H1 (cell line): ENCODE measurements around the gene FGF2. TPM values are rescaled to one million over a fixed set of nuclear protein-coding genes. Genes with fewer than 3 reads are reported as not detected.

ENCODE experiments used
- CTCF ChIA-PET: fragments of 300-600 bp; sonication (Branson Sonifier 250); formaldehyde crosslinking; loops from one replicate; lab custom pipeline; 2021; ENCODE audit not compliant: partially characterized antibody; lab: Charles Lee
- POLR2A ChIA-PET: fragments of 300-600 bp; sonication (Branson Sonifier 250); formaldehyde crosslinking; loops from one replicate; lab custom pipeline; 2021; ENCODE audit warnings: inconsistent platforms; ENCODE audit not compliant: partially characterized antibody; lab: Charles Lee
- DNase-seq, 2 experiments: peaks; one replicate each; pipeline versions ENCODE4 v3.0.0 to v3.0.0-alpha.2; 2010 to 2022; ENCODE audit warnings: low spot score in 2 of 2, low read depth in 1 of 2, mixed read lengths in 1 of 2
- FAIRE-seq: peaks from 2 replicates; lab custom pipeline; 2011; peaks lifted over from hg19 to GRCh38; lab: Jason Lieb, UNC
- H2AFZ ChIP-seq: 2 replicates; pipeline ENCODE4 v1.8.1; 2012; ENCODE audit warnings: low read length, inconsistent platforms
- H2AK5ac ChIP-seq: 2 replicates; pipeline ENCODE4 v1.6.1; 2013; ENCODE audit warnings: low read depth, low read length
- H2BK120ac ChIP-seq: replicated peaks from 2 replicates; pipeline ENCODE3; 2013; ENCODE audit warnings: low read depth, low read length, inconsistent platforms
- H2BK12ac ChIP-seq: 2 replicates; pipeline ENCODE4 v1.6.1; 2013; ENCODE audit warnings: low read depth, low read length
- H2BK15ac ChIP-seq: 2 replicates; pipeline ENCODE4 v1.6.1; 2013; ENCODE audit warnings: low read length
- H2BK20ac ChIP-seq: 2 replicates; pipeline ENCODE4 v1.6.1; 2013; ENCODE audit warnings: low read length
- H2BK5ac ChIP-seq: 2 replicates; pipeline ENCODE4 v1.6.1; 2013; ENCODE audit warnings: low read depth, low read length
- H3K14ac ChIP-seq: 2 replicates; pipeline ENCODE4 v1.6.1; 2013; ENCODE audit warnings: inconsistent platforms; ENCODE audit not compliant: insufficient read length
- H3K18ac ChIP-seq: 2 replicates; pipeline ENCODE4 v1.6.1; 2013; ENCODE audit warnings: low read length; ENCODE audit errors: extremely low read depth
- H3K23ac ChIP-seq: 2 replicates; pipeline ENCODE4 v1.6.1; 2013; ENCODE audit warnings: inconsistent platforms; ENCODE audit not compliant: insufficient read length
- H3K23me2 ChIP-seq: 2 replicates; pipeline ENCODE4 v1.6.1; 2013; ENCODE audit warnings: low read depth, low read length
- H3K27ac ChIP-seq: 2 replicates; pipeline ENCODE4 v1.6.1; 2011; ENCODE audit warnings: low read depth, low read length, inconsistent platforms
- H3K27me3 ChIP-seq, 4 experiments: replicated peaks in 1 of 4; 1 replicate in 1 of 4; 2 replicates in 3 of 4; pipeline versions ENCODE4 v1.6.1 to v1.8.1; 2011 to 2013; ENCODE audit warnings: low read length in 3 of 4, mild to moderate bottlenecking in 3 of 4, inconsistent platforms in 2 of 4, mixed read lengths in 2 of 4, moderate library complexity in 1 of 4; ENCODE audit not compliant: control insufficient read depth in 3 of 4, insufficient read depth in 3 of 4; ENCODE audit errors: extremely low read depth in 1 of 4
- H3K36me3 ChIP-seq, 4 experiments: 2 replicates each; pipeline versions ENCODE4 v1.6.1 to v1.8.1; 2011 to 2013; ENCODE audit warnings: mild to moderate bottlenecking in 4 of 4, low read length in 3 of 4, moderate library complexity in 2 of 4, control low read depth in 1 of 4, inconsistent platforms in 1 of 4; ENCODE audit not compliant: insufficient read depth in 4 of 4, control insufficient read depth in 2 of 4
- H3K4ac ChIP-seq: replicated peaks from 2 replicates; pipeline ENCODE3; 2013; ENCODE audit warnings: low read length, low read depth, mixed read lengths, inconsistent platforms; ENCODE audit not compliant: insufficient read length
- H3K4me1 ChIP-seq, 4 experiments: replicated peaks in 1 of 4; 1 replicate in 1 of 4; 2 replicates in 3 of 4; pipeline versions ENCODE4 v1.6.1 to v1.8.1; 2011 to 2013; ENCODE audit warnings: low read length in 3 of 4, inconsistent platforms in 2 of 4, mixed read lengths in 1 of 4; ENCODE audit not compliant: insufficient read depth in 4 of 4, control insufficient read depth in 3 of 4
- H3K4me2 ChIP-seq, 2 experiments: 2 replicates each; pipeline versions ENCODE4 v1.6.1 to v1.8.1; 2011 to 2013; ENCODE audit warnings: low read depth in 2 of 2, low read length in 2 of 2, control low read depth in 1 of 2, inconsistent platforms in 1 of 2, mild to moderate bottlenecking in 1 of 2; ENCODE audit not compliant: insufficient read depth in 1 of 2
- H3K4me3 ChIP-seq, 4 experiments: fragments of 200-600, 300-600 bp in 1 of 4; sonication (generic), shearing (Covaris generic), sonication (Bioruptor Twin) in 1 of 4; 2 replicates each; pipeline versions ENCODE4 v1.5.1 to v1.8.1; 2011 to 2016; ENCODE audit warnings: low read length in 4 of 4, low read depth in 3 of 4, control low read depth in 2 of 4, inconsistent platforms in 2 of 4, mild to moderate bottlenecking in 2 of 4, mixed read lengths in 1 of 4, moderate library complexity in 1 of 4; ENCODE audit not compliant: insufficient read depth in 2 of 4; ENCODE audit errors: extremely low read depth in 1 of 4
- H3K56ac ChIP-seq: replicated peaks from 2 replicates; pipeline ENCODE3; 2013; ENCODE audit warnings: low read depth, mild to moderate bottlenecking, mixed read lengths, low read length, inconsistent platforms; ENCODE audit not compliant: insufficient read length
- H3K79me1 ChIP-seq: 2 replicates; pipeline ENCODE4 v1.6.1; 2013; ENCODE audit warnings: low read depth, low read length, control low read depth
- H3K79me2 ChIP-seq, 2 experiments: 2 replicates each; pipeline versions ENCODE4 v1.6.1 to v1.8.1; 2012 to 2013; ENCODE audit warnings: low read length in 2 of 2, mild to moderate bottlenecking in 2 of 2, inconsistent platforms in 1 of 2; ENCODE audit not compliant: insufficient read depth in 2 of 2, control insufficient read depth in 1 of 2
- H3K9ac ChIP-seq, 4 experiments: replicated peaks in 1 of 4; 1 replicate in 1 of 4; 2 replicates in 3 of 4; pipeline versions ENCODE4 v1.6.1 to v1.8.1; 2011 to 2013; ENCODE audit warnings: low read depth in 3 of 4, low read length in 3 of 4, control low read depth in 2 of 4, mild to moderate bottlenecking in 2 of 4, moderate library complexity in 2 of 4, inconsistent platforms in 1 of 4; ENCODE audit errors: extremely low read depth in 1 of 4
- H3K9me3 ChIP-seq, 2 experiments: 2 replicates each; pipeline versions ENCODE4 v1.6.1 to v1.8.1; 2012 to 2013; ENCODE audit warnings: mild to moderate bottlenecking in 2 of 2, moderate library complexity in 2 of 2, control low read depth in 1 of 2, inconsistent platforms in 1 of 2, low read depth in 1 of 2, low read length in 1 of 2, mixed read lengths in 1 of 2; ENCODE audit not compliant: insufficient read depth in 2 of 2
- H4K20me1 ChIP-seq, 2 experiments: replicated peaks in 1 of 2; 2 replicates each; pipeline versions ENCODE3 to v1.8.1; 2011 to 2013; ENCODE audit warnings: inconsistent platforms in 2 of 2, low read length in 2 of 2, mild to moderate bottlenecking in 1 of 2; ENCODE audit not compliant: insufficient read depth in 2 of 2, control insufficient read depth in 1 of 2
- H4K5ac ChIP-seq: 2 replicates; pipeline ENCODE4 v1.6.1; 2013; ENCODE audit warnings: low read length, low read depth, mixed read lengths, inconsistent platforms; ENCODE audit not compliant: insufficient read length
- H4K8ac ChIP-seq: 2 replicates; pipeline ENCODE4 v1.8.0; 2013; ENCODE audit warnings: mild to moderate bottlenecking, moderate library complexity, low read length, inconsistent platforms; ENCODE audit not compliant: insufficient read depth; ENCODE audit errors: extremely low read depth
- H4K91ac ChIP-seq: replicated peaks from 2 replicates; pipeline ENCODE3; 2013; ENCODE audit warnings: low read length, mixed read lengths, inconsistent platforms; ENCODE audit not compliant: insufficient read length
- CBX5 ChIP-seq: fragments of 300-800, 300-1000 bp; sonication (generic); IDR thresholded peaks from 2 replicates; pipeline ENCODE4 v1.7.1; 2016; ENCODE audit warnings: antibody characterized with exemption, low read length, low read depth
- PHF8 ChIP-seq: fragments of 200-600 bp; sonication (generic); conservative IDR thresholded peaks from 2 replicates; pipeline ENCODE4 v1.7.1; 2012; ENCODE audit warnings: low read depth, mild to moderate bottlenecking, inconsistent platforms, low read length, moderate library complexity
- POLR2AphosphoS5 ChIP-seq: IDR thresholded peaks from 2 replicates; pipeline ENCODE4 v1.6.1; 2011; ENCODE audit warnings: low read depth, low read length
- TAF7 ChIP-seq: optimal IDR thresholded peaks from 2 replicates; pipeline ENCODE3; 2011; ENCODE audit warnings: low read depth, mild to moderate bottlenecking, inconsistent platforms, low read length, moderate library complexity, borderline replicate concordance
- WGBS, 2 experiments: shearing (Covaris generic) in 1 of 2; methylation state at CpG; one replicate each; pipeline versions ENCODE4 v1.1.6 to v1.1.7; 2013 to 2015; ENCODE audit warnings: low lambda C conversion rate in 2 of 2, mixed read lengths in 2 of 2, inconsistent platforms in 1 of 2, low coverage in 1 of 2, missing lambda C conversion rate in 1 of 2; ENCODE audit not compliant: insufficient replicate concordance in 2 of 2, insufficient coverage in 1 of 2, insufficient read length in 1 of 2; ENCODE audit errors: extremely low coverage in 1 of 2, missing lambda C conversion rate in 1 of 2; 5-methylcytosine and 5-hydroxymethylcytosine counted together
- polyA plus RNA-seq, 7 experiments: library from polyadenylated mRNA; depleted of rRNA in 3 of 7; stranded (reverse) in 5 of 7; unstranded in 2 of 7; fragments of >200 nt in 5 of 7; fragments of 200-250 nt in 2 of 7; gene quantifications; 1 replicate in 5 of 7; 2 replicates in 1 of 7; 4 replicates in 1 of 7; pipeline versions ENCODE4 v1.2.1 to v1.2.3, GENCODE V29; 2011 to 2013; ENCODE audit warnings: missing spikeins in 2 of 7, mixed read lengths in 2 of 7
- total RNA-seq: library from RNA; stranded (reverse); fragmentation: NEBNext Ultra II Directional; extraction: Animal tissue kit (Norgen Biotek cat#: 25700); gene quantifications from 2 replicates; pipeline ENCODE4 v1.2.1, GENCODE V29; 2021

FGF2 gene
- total and polyA plus RNA-seq, 2 of the 8 experiments (the other 6 are each of a cell fraction or from before 2014, with no cell fraction given), result 23.4 to 145 TPM

- 80% methylated on average over 2 of the region's 2 CpGs; no CpG with 5 or more reads in 1 of the 2 experiments for WGBS, 2 experiments
- Histone ChIP-seq H3K18ac (no peak overlapping the region), H3K36me3 (peaks cover 0 to 24% (median 0%) of the 10 kb centered on the region in 4 experiments; a peak in 1 of 8 replicates), H2BK120ac (no peak overlapping the region), H3K9ac (peak overlapping the region in 1 of 4 experiments; percentile 44; a peak in 1 of 7 replicates), H3K14ac (no peak overlapping the region), H2AK5ac (no peak overlapping the region), H2AFZ (no peak overlapping the region), H4K91ac (no peak overlapping the region), H3K4ac (no peak overlapping the region), H3K27ac (no peak overlapping the region), H3K9me3 (no peaks in the 10 kb centered on the region), H3K4me3 (no peak overlapping the region), H3K27me3 (no peaks in the 10 kb centered on the region), H2BK15ac (no peak overlapping the region), H2BK5ac (no peak overlapping the region), H4K20me1 (peaks cover 30 to 46% of the 10 kb centered on the region in 2 experiments), H3K23me2 (peaks cover 3% of the 10 kb centered on the region), H2BK20ac (no peak overlapping the region), H3K79me2 (peaks cover 33 to 100% of the 10 kb centered on the region in 2 experiments), H4K8ac (no peak overlapping the region), H4K5ac (no peak overlapping the region), H3K23ac (no peak overlapping the region), H3K4me2 (no peak overlapping the region), H3K79me1 (peaks cover 3% of the 10 kb centered on the region), H2BK12ac (no peak overlapping the region), H3K4me1 (peaks cover 6 to 45% (median 22%) of the 10 kb centered on the region in 4 experiments), H3K56ac (no peak overlapping the region)
- ChIA-PET POLR2A (interaction anchor here (1.0 kb wide), 1 partner anchor 12 kb away, joined by 3 read pairs; no protein-coding TSS in a partner anchor), CTCF (no interaction called here)
- FAIRE-seq (no peak), DNase-seq (no peak)
- no peak for TF ChIP-seq CBX5
- TF ChIP-seq POLR2AphosphoS5, result no peak
- no peak for TF ChIP-seq TAF7
- TF ChIP-seq PHF8, result no peak
These were observed 32.1 kb downstream of the FGF2 start for GRCh38 chr4:122858705-122859104.
